OCI-LY3 (cell line): ENCODE data around the gene ERAL1.

ENCODE experiments used
- H2AFZ ChIP-seq: fragments of 200-600, 300-600 bp; shearing (Covaris generic); 2 replicates; pipeline ENCODE4 v1.6.0; 2014; ENCODE audit warnings: antibody characterized with exemption, low read depth, low read length
- H3K27ac ChIP-seq: fragments of 200-600, 300-600 bp; sonication (generic); 2 replicates; pipeline ENCODE4 v1.5.1; 2014; ENCODE audit warnings: mild to moderate bottlenecking, low read length, moderate library complexity, mixed read lengths
- H3K27me3 ChIP-seq: fragments of 200-600, 300-600 bp; sonication (generic); 2 replicates; pipeline ENCODE4 v1.6.1; 2014; ENCODE audit warnings: low read depth, low read length, mixed read lengths
- H3K36me3 ChIP-seq: fragments of 200-600, 300-600 bp; sonication (generic); replicated peaks from 2 replicates; pipeline ENCODE3; 2014; ENCODE audit warnings: low read depth, low read length, mixed read lengths
- H3K4me1 ChIP-seq: fragments of 300-600, 200-600 bp; sonication (generic); 2 replicates; pipeline ENCODE4 v1.6.1; 2014; ENCODE audit warnings: low read length, mixed read lengths
- H3K4me2 ChIP-seq: fragments of 200-600, 300-600 bp; sonication (generic); 2 replicates; pipeline ENCODE4 v1.6.1; 2014; ENCODE audit warnings: low read length, mixed read lengths
- H3K4me3 ChIP-seq: fragments of 300-600, 200-600 bp; sonication (generic); 2 replicates; pipeline ENCODE4 v1.5.1; 2014; ENCODE audit warnings: antibody characterized with exemption, mild to moderate bottlenecking, low read length, moderate library complexity
- H3K79me2 ChIP-seq: fragments of 300-600, 200-600 bp; shearing (Covaris generic); 2 replicates; pipeline ENCODE4 v1.6.1; 2014; ENCODE audit warnings: mild to moderate bottlenecking, low read length, mixed read lengths
- H3K9ac ChIP-seq: fragments of 300-600, 200-600 bp; shearing (Covaris generic); 2 replicates; pipeline ENCODE4 v1.6.0; 2014; ENCODE audit warnings: mild to moderate bottlenecking, low read length, moderate library complexity
- H3K9me3 ChIP-seq: fragments of 200-600, 300-600 bp; shearing (Covaris generic); 2 replicates; pipeline ENCODE4 v1.6.1; 2014; ENCODE audit warnings: low read length, mixed read lengths; ENCODE audit not compliant: insufficient read depth
- H4K20me1 ChIP-seq: fragments of 200-600, 300-600 bp; sonication (generic); 2 replicates; pipeline ENCODE4 v1.6.1; 2016; ENCODE audit warnings: low read length, mixed read lengths; ENCODE audit not compliant: insufficient read depth
- CTCF ChIP-seq: fragments of 200-600, 300-600 bp; sonication (generic); IDR thresholded peaks from 2 replicates; pipeline ENCODE4 v1.5.1; 2014; ENCODE audit warnings: antibody characterized with exemption, low read length, low read depth
- EZH2phosphoT487 ChIP-seq: fragments of 200-600 bp; shearing (Covaris generic); IDR thresholded peaks from 2 replicates; pipeline ENCODE4 v1.6.1; 2018; ENCODE audit warnings: antibody characterized with exemption, mixed run types, low read depth

ERAL1 gene

GRCh38 chr17:28854457-28855335 is at the start of gene ERAL1:
ERAL1 (plus strand) TSS chr17:28855016; CDS start chr17:28855035, 19 bp downstream.
- Histone ChIP-seq H3K79me2 (peaks cover 18% of the 10 kb centered on the region), H3K4me2 (peak within 1 kb of the TSS; percentile 96), H3K27me3 (no peaks in the 10 kb centered on the region), H3K9ac (peak within 1 kb of the TSS; percentile 84), H3K27ac (peak within 1 kb of the TSS; percentile 49), H4K20me1 (no peaks in the 10 kb centered on the region), H3K4me3 (peak within 1 kb of the TSS; percentile 92), H3K9me3 (no peaks in the 10 kb centered on the region), H3K4me1 (peaks cover 20% of the 10 kb centered on the region), H2AFZ (peak within 1 kb of the TSS; percentile 98), H3K36me3 (peaks cover 13% of the 10 kb centered on the region)
- TF ChIP-seq EZH2phosphoT487: no peak
- TF ChIP-seq CTCF: no peak

- TF ChIP-seq CTCF (no peak), EZH2phosphoT487 (no peak)
- Histone ChIP-seq H4K20me1 (peaks cover 8% of the 10 kb centered on the region; the same call in 1 of the 2 replicates), H3K36me3 (peaks cover 4% of the 10 kb centered on the region), H3K9ac (no peak overlapping the region), H3K79me2 (peaks cover 60% of the 10 kb centered on the region), H3K27me3 (no peaks in the 10 kb centered on the region), H3K4me3 (no peak overlapping the region), H3K4me2 (0 out of 2 replicates have a peak overlapping the region, but pooled peaks have one; percentile 4), H3K9me3 (no peaks in the 10 kb centered on the region), H3K27ac (no peak overlapping the region), H3K4me1 (peaks cover 34% of the 10 kb centered on the region), H2AFZ (no peak overlapping the region)
These were observed 46.7 kb upstream of the ERAL1 start for GRCh38 chr17:28807925-28808634.

- H3K27me3 ChIP-seq: no peaks in the 10 kb centered on the region
- H3K9ac ChIP-seq: no peak overlapping the region
- H3K27ac ChIP-seq: no peak overlapping the region
- peaks cover 8% of the 10 kb centered on the region; the same call in 1 of the 2 replicates for H4K20me1 ChIP-seq
- peaks cover 4% of the 10 kb centered on the region for H3K36me3 ChIP-seq
- H3K4me3 ChIP-seq: peak overlapping the region; percentile 88
- no peak overlapping the region for H2AFZ ChIP-seq
- peaks cover 73% of the 10 kb centered on the region for H3K79me2 ChIP-seq
- TF ChIP-seq CTCF: no peak
- no peak for TF ChIP-seq EZH2phosphoT487
- H3K9me3 ChIP-seq: no peaks in the 10 kb centered on the region
- peaks cover 37% of the 10 kb centered on the region for H3K4me1 ChIP-seq
- peak overlapping the region; percentile 93 for H3K4me2 ChIP-seq
These were observed 44.4 kb upstream of the ERAL1 start for GRCh38 chr17:28810437-28810836.

- Histone ChIP-seq H3K4me1 (peaks cover 37% of the 10 kb centered on the region), H3K79me2 (peaks cover 79% of the 10 kb centered on the region), H4K20me1 (0 out of 2 replicates have a peak, but pooled peaks cover 8% of the 10 kb centered on the region), H3K36me3 (no peaks in the 10 kb centered on the region), H3K4me2 (peak overlapping the region; percentile 93), H3K27ac (peak overlapping the region; percentile 26; the same call in 1 of the 2 replicates), H3K4me3 (peak overlapping the region; percentile 88), H3K9me3 (no peaks in the 10 kb centered on the region), H3K27me3 (no peaks in the 10 kb centered on the region), H2AFZ (0 out of 2 replicates have a peak overlapping the region, but pooled peaks have one; percentile 24), H3K9ac (peak overlapping the region; percentile 78)
- TF ChIP-seq CTCF: no peak
- no peak for TF ChIP-seq EZH2phosphoT487
These were observed 43.1 kb upstream of the ERAL1 start for GRCh38 chr17:28811651-28812090.
